ENCODE results near the gene TFCP2.

DNA sequence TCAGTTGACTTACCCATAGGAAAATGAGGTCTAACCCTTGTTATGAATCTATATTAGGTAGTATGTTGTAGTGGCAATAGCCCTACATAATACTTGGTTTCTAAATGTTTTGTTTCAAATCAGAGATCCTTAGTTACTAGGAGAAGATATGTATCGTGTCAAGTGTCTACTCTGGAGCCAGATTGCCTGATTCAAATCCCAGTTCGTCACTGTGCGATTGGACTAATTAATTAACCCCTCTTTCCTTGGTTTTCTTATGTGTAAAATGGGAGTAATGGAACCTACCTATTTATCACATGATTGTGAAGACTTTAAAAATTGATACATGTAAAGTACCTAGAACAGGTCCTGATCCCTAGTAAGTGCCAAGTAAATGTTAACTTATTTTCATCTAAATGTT lies 123.4 kb downstream of the TFCP2 start:
- TF ChIP-seq, protein P1, sequence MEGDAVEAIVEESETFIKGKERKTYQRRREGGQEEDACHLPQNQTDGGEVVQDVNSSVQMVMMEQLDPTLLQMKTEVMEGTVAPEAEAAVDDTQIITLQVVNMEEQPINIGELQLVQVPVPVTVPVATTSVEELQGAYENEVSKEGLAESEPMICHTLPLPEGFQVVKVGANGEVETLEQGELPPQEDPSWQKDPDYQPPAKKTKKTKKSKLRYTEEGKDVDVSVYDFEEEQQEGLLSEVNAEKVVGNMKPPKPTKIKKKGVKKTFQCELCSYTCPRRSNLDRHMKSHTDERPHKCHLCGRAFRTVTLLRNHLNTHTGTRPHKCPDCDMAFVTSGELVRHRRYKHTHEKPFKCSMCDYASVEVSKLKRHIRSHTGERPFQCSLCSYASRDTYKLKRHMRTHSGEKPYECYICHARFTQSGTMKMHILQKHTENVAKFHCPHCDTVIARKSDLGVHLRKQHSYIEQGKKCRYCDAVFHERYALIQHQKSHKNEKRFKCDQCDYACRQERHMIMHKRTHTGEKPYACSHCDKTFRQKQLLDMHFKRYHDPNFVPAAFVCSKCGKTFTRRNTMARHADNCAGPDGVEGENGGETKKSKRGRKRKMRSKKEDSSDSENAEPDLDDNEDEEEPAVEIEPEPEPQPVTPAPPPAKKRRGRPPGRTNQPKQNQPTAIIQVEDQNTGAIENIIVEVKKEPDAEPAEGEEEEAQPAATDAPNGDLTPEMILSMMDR (IDR thresholded peaks at IDR 0.05 in 8 of 11, conservative IDR thresholded peaks at IDR 0.05 in 3 of 11), result no peak
- no peak for TF ChIP-seq POLR2A (IDR thresholded peaks at IDR 0.05)
